GM23338 (cell line): ENCODE measurements around the gene THSD1. TPM values are rescaled to one million over a fixed set of nuclear protein-coding genes. Genes with fewer than 3 reads are reported as not detected.
A peak's percentile ranks its signal among the peaks of the same experiment; 100 is the strongest.
"Not testable (repeated sequence)": the region's sequence is repeated elsewhere in the genome, so short reads cannot be mapped to it uniquely, and the experiment has no call there.

Source experiments
- ATAC-seq: fragments of 200-7000 bp; cut with Tn5 transposase; 3 replicates; pipeline ENCODE4 v1.9.1; 2020
- DNase-seq: peaks from one replicate; pipeline ENCODE4 v3.0.0-alpha.2; 2015; ENCODE audit warnings: low spot score
- H2AFZ ChIP-seq: fragments of 200-600 bp; sonication (generic); 2 replicates; pipeline ENCODE4 v1.8.0; 2016; ENCODE audit warnings: antibody characterized with exemption, mild to moderate bottlenecking, moderate library complexity
- H3F3A ChIP-seq: fragments of 200-600 bp; sonication (generic); replicated peaks from 2 replicates; pipeline ENCODE4 v1.8.0; 2017; ENCODE audit warnings: antibody characterized with exemption, mixed run types, low read depth
- H3K27ac ChIP-seq: fragments of 200-600 bp; sonication (generic); 2 replicates; pipeline ENCODE4 v1.6.1; 2016; ENCODE audit warnings: low read depth
- H3K27me3 ChIP-seq: fragments of 200-600 bp; sonication (generic); 2 replicates; pipeline ENCODE4 v1.8.0; 2016; ENCODE audit warnings: mild to moderate bottlenecking, mixed run types, moderate library complexity; ENCODE audit not compliant: insufficient read depth
- H3K36me3 ChIP-seq: fragments of 200-600 bp; sonication (generic); 2 replicates; pipeline ENCODE4 v1.8.0; 2016; ENCODE audit warnings: mild to moderate bottlenecking; ENCODE audit not compliant: insufficient read depth
- H3K4me1 ChIP-seq: fragments of 200-600 bp; sonication (generic); 2 replicates; pipeline ENCODE4 v1.8.0; 2016; ENCODE audit warnings: mild to moderate bottlenecking, moderate library complexity; ENCODE audit not compliant: insufficient read depth
- H3K4me2 ChIP-seq: fragments of 200-600 bp; sonication (generic); 2 replicates; pipeline ENCODE4 v1.7.1; 2017; ENCODE audit warnings: mixed run types
- H3K4me3 ChIP-seq: fragments of 200-600 bp; sonication (generic); 2 replicates; pipeline ENCODE4 v1.6.1; 2016; ENCODE audit warnings: mixed run types
- H3K79me2 ChIP-seq: fragments of 200-600 bp; sonication (generic); replicated peaks from 2 replicates; pipeline ENCODE4 v1.8.0; 2017; ENCODE audit warnings: mild to moderate bottlenecking; ENCODE audit not compliant: insufficient read depth
- H3K9me2 ChIP-seq: fragments of 200-600 bp; sonication (generic); 2 replicates; pipeline ENCODE4 v1.8.0; 2017; ENCODE audit not compliant: insufficient read depth
- H4K20me1 ChIP-seq: fragments of 200-600 bp; sonication (generic); replicated peaks from 2 replicates; pipeline ENCODE4 v1.8.0; 2017; ENCODE audit warnings: mild to moderate bottlenecking; ENCODE audit not compliant: insufficient read depth
- H3K27ac Mint-ChIP-seq: 2 replicates; pipeline ENCODE4 v1.8.0; 2020; ENCODE audit warnings: inconsistent platforms, mild to moderate bottlenecking, moderate library complexity, mixed read lengths
- H3K27me3 Mint-ChIP-seq: 3 replicates; pipeline ENCODE4 v1.8.0; 2022; ENCODE audit warnings: low read depth, mild to moderate bottlenecking, moderate library complexity, mixed read lengths, inconsistent platforms; ENCODE audit not compliant: insufficient read depth, poor library complexity
- H3K36me3 Mint-ChIP-seq: 3 replicates; pipeline ENCODE4 v1.8.0; 2021; ENCODE audit warnings: low read depth, mild to moderate bottlenecking, inconsistent platforms, moderate library complexity, mixed read lengths
- H3K4me1 Mint-ChIP-seq: 3 replicates; pipeline ENCODE4 v1.8.0; 2020; ENCODE audit warnings: mild to moderate bottlenecking, inconsistent platforms, mixed read lengths
- H3K4me3 Mint-ChIP-seq: 3 replicates; pipeline ENCODE4 v1.8.0; 2021; ENCODE audit warnings: moderate library complexity, mild to moderate bottlenecking, inconsistent platforms, mixed read lengths
- H3K9me3 Mint-ChIP-seq: 3 replicates; pipeline ENCODE4 v1.8.0; 2020; ENCODE audit warnings: moderate library complexity, mild to moderate bottlenecking, inconsistent platforms, mixed read lengths
- CREB1 ChIP-seq: fragments of 250-450 bp; sonication (Bioruptor Pico); IDR thresholded peaks from 2 replicates; pipeline ENCODE4 v1.5.0; 2020; ENCODE audit warnings: low read depth, mild to moderate bottlenecking, moderate library complexity
- CTCF ChIP-seq, 2 experiments: fragments of 200-600 bp in 1 of 2; sonication (generic) in 1 of 2; conservative IDR thresholded peaks; 2 replicates each; pipeline versions ENCODE4 v1.5.1 to v1.6.1; 2016 to 2017; ENCODE audit warnings: antibody characterized with exemption in 2 of 2, low read depth in 2 of 2, mild to moderate bottlenecking in 2 of 2, moderate library complexity in 1 of 2
- ETS1 ChIP-seq: IDR thresholded peaks from 2 replicates; pipeline ENCODE4 v1.6.1; 2016; ENCODE audit warnings: antibody characterized with exemption
- EZH2 ChIP-seq: fragments of 200-600 bp; sonication (generic); IDR thresholded peaks from one replicate; pipeline ENCODE4 v1.8.0; 2017; ENCODE audit warnings: antibody characterized with exemption, mild to moderate bottlenecking, low read depth; ENCODE audit not compliant: unreplicated experiment
- EZH2phosphoT487 ChIP-seq: fragments of 200-600 bp; sonication (generic); IDR thresholded peaks from one replicate; pipeline ENCODE4 v1.8.1; 2018; ENCODE audit warnings: antibody characterized with exemption; ENCODE audit not compliant: unreplicated experiment
- JUNB ChIP-seq: IDR thresholded peaks from one replicate; pipeline ENCODE4 v1.6.1; 2016; ENCODE audit warnings: antibody characterized with exemption; ENCODE audit not compliant: unreplicated experiment
- POLR2AphosphoS5 ChIP-seq: IDR thresholded peaks from 2 replicates; pipeline ENCODE4 v1.6.1; 2016; ENCODE audit warnings: antibody characterized with exemption, low read depth
- REST ChIP-seq: IDR thresholded peaks from one replicate; pipeline ENCODE4 v1.6.1; 2018; ENCODE audit warnings: antibody characterized with exemption; ENCODE audit not compliant: unreplicated experiment
- STAT1 ChIP-seq: IDR thresholded peaks from one replicate; pipeline ENCODE4 v1.6.1; 2016; ENCODE audit warnings: antibody characterized with exemption; ENCODE audit not compliant: unreplicated experiment
- ZNF331 ChIP-seq: fragments of 250-450 bp; sonication (Bioruptor Pico); IDR thresholded peaks from 2 replicates; pipeline ENCODE4 v1.5.0; 2020; ENCODE audit warnings: low read depth, mild to moderate bottlenecking, moderate library complexity
- polyA plus RNA-seq: library from polyadenylated mRNA; unstranded; fragments of >200 nt; fragmentation: Nextera tagmentation; extraction: Ambion mirVana; gene quantifications from 2 replicates; pipeline ENCODE4 v1.2.1, GENCODE V29; 2016
- total RNA-seq: library from RNA; depleted of rRNA; stranded (reverse); fragments of >200 nt; shearing (Covaris generic); gene quantifications from 2 replicates; pipeline ENCODE4 v1.2.3, GENCODE V29; 2014

The THSD1 gene
- total and polyA plus RNA-seq, 2 experiments from 2014 or later, result 0.69 TPM; not detected in 1

GRCh38 chr13:52412128-52412527 lies 6.2 kb upstream of the THSD1 start (continued):
- TF ChIP-seq ETS1 (no peak), REST (no peak), JUNB (no peak), STAT1 (no peak), CREB1 (CRISPR knock-in tag) (no peak)

GRCh38 chr13:52411629-52412028 lies 5.7 kb upstream of the THSD1 start:
- Histone ChIP-seq H3K4me1 (no peaks in the 10 kb centered on the region), H4K20me1 (no peaks in the 10 kb centered on the region), H2AFZ (no peak overlapping the region), H3K36me3 (no peaks in the 10 kb centered on the region; the same call in 1 of the 2 replicates), H3K4me3 (no peak overlapping the region), H3K27me3 (peaks cover 4% of the 10 kb centered on the region), H3K9me2 (no peaks in the 10 kb centered on the region), H3F3A (no peaks in the 10 kb centered on the region), H3K4me2 (no peak overlapping the region), H3K79me2 (no peaks in the 10 kb centered on the region), H3K27ac (no peak overlapping the region)
- Mint-ChIP-seq H3K9me3 (peaks cover 6% of the 10 kb centered on the region; the same call in 2 of the 3 replicates), H3K4me1 (no peaks in the 10 kb centered on the region), H3K27ac (no peak overlapping the region), H3K36me3 (peaks cover 10% of the 10 kb centered on the region; the same call in 2 of the 3 replicates), H3K4me3 (no peak overlapping the region), H3K27me3 (peaks cover 10% of the 10 kb centered on the region)
- no peak for DNase-seq
- ATAC-seq, result no peak
- TF ChIP-seq CTCF (conservative IDR thresholded peaks at IDR 0.05; ENCODE audit: low read depth in 2 of 2) (no peak), REST (no peak), STAT1 (no peak), EZH2 (no peak), POLR2AphosphoS5 (no peak), EZH2phosphoT487 (no peak), JUNB (no peak), ZNF331 (CRISPR knock-in tag) (no peak)

GRCh38 chr13:52408071-52408658 lies 2.2 kb upstream of the THSD1 start:
- not testable (repeated sequence) for H3K9me2 ChIP-seq, H3K4me2 ChIP-seq, H4K20me1 ChIP-seq, H2AFZ ChIP-seq, H3K36me3 ChIP-seq, H3K27ac Mint-ChIP-seq, H3F3A ChIP-seq, H3K4me1 Mint-ChIP-seq, ATAC-seq, H3K27ac ChIP-seq, H3K9me3 Mint-ChIP-seq, H3K4me3 Mint-ChIP-seq, H3K4me1 ChIP-seq, H3K79me2 ChIP-seq, H3K4me3 ChIP-seq, H3K36me3 Mint-ChIP-seq
- peaks cover 35% of the 10 kb centered on the region for H3K27me3 ChIP-seq
- peaks cover 33% of the 10 kb centered on the region for H3K27me3 Mint-ChIP-seq
- DNase-seq, result peak; percentile 32
